B cell (primary cell): Measurements from ENCODE around the gene CLIP1. TPM values are rescaled to one million over a fixed set of nuclear protein-coding genes. Genes with fewer than 3 reads are reported as not detected.
"Not testable (repeated sequence)": the region's sequence is repeated elsewhere in the genome, so short reads cannot be mapped to it uniquely, and the experiment has no call there.

Experiments
- ATAC-seq: fragments of 200-7000 bp; cut with Tn5 transposase; one replicate; pipeline ENCODE4 v1.10.0; 2021; ENCODE audit warnings: low read depth, mild to moderate bottlenecking, moderate number of reproducible peaks, moderate library complexity
- CTCF ChIA-PET: fragments of 350-600 bp; sonication (Branson Sonifier 250); formaldehyde crosslinking; loops from one replicate; lab custom pipeline; 2021; ENCODE audit warnings: antibody characterized with exemption, inconsistent platforms; lab: Charles Lee
- POLR2A ChIA-PET: fragments of 350-600 bp; sonication (Branson Sonifier 250); formaldehyde crosslinking; loops from one replicate; lab custom pipeline; 2021; ENCODE audit warnings: antibody characterized with exemption; lab: Charles Lee
- DNase-seq: peaks from one replicate; pipeline ENCODE4 v3.0.0; 2013
- H2AFZ ChIP-seq: 2 replicates; pipeline ENCODE4 v1.6.1; 2012; ENCODE audit warnings: mild to moderate bottlenecking, low read depth, low read length; ENCODE audit not compliant: insufficient read depth, poor library complexity, severe bottlenecking
- H3K27ac ChIP-seq, 2 donors: 1 replicate in 1 of 2; 2 replicates in 1 of 2; pipeline ENCODE4 v1.5.1; 2012 to 2013; ENCODE audit warnings: low read length in 2 of 2, mild to moderate bottlenecking in 2 of 2, moderate library complexity in 1 of 2
- H3K27me3 ChIP-seq, 4 experiments: fragments of 200-600 bp in 1 of 4; sonication (generic) in 1 of 4; replicated peaks in 1 of 4; 1 replicate in 2 of 4; 2 replicates in 2 of 4; pipeline versions ENCODE4 v1.6.1 to v1.7.0; 2013 to 2016; ENCODE audit warnings: low read length in 3 of 4, mild to moderate bottlenecking in 2 of 4, mixed read lengths in 1 of 4, moderate library complexity in 1 of 4; ENCODE audit not compliant: insufficient read depth in 4 of 4, control insufficient read depth in 3 of 4; ENCODE audit errors: control extremely low read depth in 1 of 4
- H3K36me3 ChIP-seq, 2 experiments: replicated peaks in 1 of 2; 1 replicate in 1 of 2; 2 replicates in 1 of 2; pipeline versions ENCODE4 v1.6.1 to v1.7.1; 2013; ENCODE audit warnings: low read length in 1 of 2; ENCODE audit not compliant: insufficient read depth in 2 of 2, control insufficient read depth in 1 of 2; ENCODE audit errors: control extremely low read depth in 1 of 2, extremely low read depth in 1 of 2
- H3K4me1 ChIP-seq, 2 donors: fragments of 200-600 bp in 1 of 2; sonication (generic) in 1 of 2; 1 replicate in 1 of 2; 2 replicates in 1 of 2; pipeline versions ENCODE4 v1.5.1 to v1.6.1; 2013 to 2017; ENCODE audit warnings: low read length in 2 of 2; ENCODE audit not compliant: control insufficient read depth in 2 of 2, insufficient read depth in 2 of 2
- H3K4me2 ChIP-seq: replicated peaks from 2 replicates; pipeline ENCODE3; 2012; ENCODE audit warnings: mild to moderate bottlenecking, low read depth, low read length; ENCODE audit not compliant: poor library complexity, severe bottlenecking
- H3K4me3 ChIP-seq, 5 experiments: fragments of 200-600 bp in 1 of 5; sonication (generic) in 1 of 5; 1 replicate in 3 of 5; 2 replicates in 2 of 5; pipeline versions ENCODE4 v1.5.1 to v1.7.0; 2011 to 2016; ENCODE audit warnings: low read length in 4 of 5, mild to moderate bottlenecking in 4 of 5, low read depth in 2 of 5, control low read depth in 1 of 5, moderate library complexity in 1 of 5; ENCODE audit not compliant: insufficient read depth in 1 of 5; ENCODE audit errors: control extremely low read depth in 1 of 5, extremely low read depth in 1 of 5
- H3K79me2 ChIP-seq: fragments of 200-600 bp; sonication (generic); one replicate; pipeline ENCODE4 v1.6.0; 2016; ENCODE audit warnings: low read length; ENCODE audit not compliant: control insufficient read depth, insufficient read depth
- H3K9ac ChIP-seq: fragments of 200-600 bp; sonication (generic); 2 replicates; pipeline ENCODE4 v1.6.1; 2017; ENCODE audit warnings: mild to moderate bottlenecking, low read length, moderate library complexity
- H3K9me3 ChIP-seq, 3 donors: one replicate each; pipeline versions ENCODE4 v1.6.1 to v1.7.1; 2013; ENCODE audit warnings: low read length in 2 of 3; ENCODE audit not compliant: control insufficient read depth in 2 of 3, insufficient read depth in 1 of 3; ENCODE audit errors: control extremely low read depth in 1 of 3
- H4K20me1 ChIP-seq: 2 replicates; pipeline ENCODE4 v1.6.0; 2012; ENCODE audit warnings: mild to moderate bottlenecking, low read length; ENCODE audit not compliant: insufficient read depth, control insufficient read depth, poor library complexity, severe bottlenecking
- H3K27ac Mint-ChIP-seq: one replicate; pipeline ENCODE4 v1.8.0; 2021; ENCODE audit warnings: mixed read lengths
- H3K27me3 Mint-ChIP-seq: one replicate; pipeline ENCODE4 v1.8.0; 2021; ENCODE audit warnings: mixed read lengths
- H3K4me1 Mint-ChIP-seq: one replicate; pipeline ENCODE4 v1.8.0; 2021; ENCODE audit warnings: mixed read lengths
- H3K4me3 Mint-ChIP-seq: one replicate; pipeline ENCODE4 v1.8.0; 2021; ENCODE audit warnings: mixed read lengths
- H3K9me3 Mint-ChIP-seq: one replicate; pipeline ENCODE4 v1.8.0; 2022; ENCODE audit warnings: mixed read lengths; ENCODE audit not compliant: insufficient read depth
- EZH2 ChIP-seq: IDR thresholded peaks from 2 replicates; pipeline ENCODE4 v1.6.1; 2012; ENCODE audit warnings: borderline replicate concordance, low read depth, mild to moderate bottlenecking, moderate library complexity, low read length; ENCODE audit not compliant: insufficient read depth, poor library complexity, severe bottlenecking
- WGBS: methylation state at CpG from one replicate; pipeline ENCODE4 v1.1.5; 2013; ENCODE audit warnings: missing lambda C conversion rate; ENCODE audit not compliant: insufficient coverage; 5-methylcytosine and 5-hydroxymethylcytosine counted together
- intact Hi-C: fragments of 100-400 bp; cut with micrococcal nuclease; formaldehyde crosslinking; loops from one replicate; pipeline ENCODE4 v1.10.0; 2022
- polyA plus RNA-seq: library from polyadenylated mRNA; depleted of rRNA; stranded (reverse); fragments of >200 nt; gene quantifications from 2 replicates; pipeline ENCODE4 v1.2.3, GENCODE V29; 2012
- total RNA-seq, 2 donors: library from RNA; stranded (reverse); fragments of 120-200 nt in 1 of 2; gene quantifications; 1 replicate in 1 of 2; 2 replicates in 1 of 2; pipeline versions ENCODE4 v1.2.3 to v1.2.4, GENCODE V29; 2013 to 2022
- TF ChIP-seq, protein P1 (sequence below): fragments of 200-600 bp; IDR thresholded peaks from one replicate; pipeline ENCODE4 v1.8.0; 2022; ENCODE audit warnings: antibody characterized with exemption, mild to moderate bottlenecking

The CLIP1 gene
- total and polyA plus RNA-seq, 2 donors (not counting 1 experiment from before 2014, with no cell fraction given), result 17.0 to 64.9 TPM

GRCh38 chr12:122368361-122369073 is 54.0 kb downstream of the CLIP1 start:
- H2AFZ ChIP-seq, result no peak overlapping the region
- Mint-ChIP-seq H3K4me1 (peaks cover 6% of the 10 kb centered on the region), H3K27ac (no peak overlapping the region), H3K9me3 (no peaks in the 10 kb centered on the region), H3K27me3 (no peaks in the 10 kb centered on the region), H3K4me3 (no peak overlapping the region)
- ATAC-seq (no peak), DNase-seq (no peak)
- intact Hi-C loops, result no loop called here
- peaks cover 0 to 11% of the 10 kb centered on the region in 2 experiments for H3K36me3 ChIP-seq
- no peaks in the 10 kb centered on the region for H3K9me3 ChIP-seq
- H3K4me2 ChIP-seq, result no peak overlapping the region
- TF ChIP-seq EZH2, result no peak
- TF ChIP-seq, protein P1, sequence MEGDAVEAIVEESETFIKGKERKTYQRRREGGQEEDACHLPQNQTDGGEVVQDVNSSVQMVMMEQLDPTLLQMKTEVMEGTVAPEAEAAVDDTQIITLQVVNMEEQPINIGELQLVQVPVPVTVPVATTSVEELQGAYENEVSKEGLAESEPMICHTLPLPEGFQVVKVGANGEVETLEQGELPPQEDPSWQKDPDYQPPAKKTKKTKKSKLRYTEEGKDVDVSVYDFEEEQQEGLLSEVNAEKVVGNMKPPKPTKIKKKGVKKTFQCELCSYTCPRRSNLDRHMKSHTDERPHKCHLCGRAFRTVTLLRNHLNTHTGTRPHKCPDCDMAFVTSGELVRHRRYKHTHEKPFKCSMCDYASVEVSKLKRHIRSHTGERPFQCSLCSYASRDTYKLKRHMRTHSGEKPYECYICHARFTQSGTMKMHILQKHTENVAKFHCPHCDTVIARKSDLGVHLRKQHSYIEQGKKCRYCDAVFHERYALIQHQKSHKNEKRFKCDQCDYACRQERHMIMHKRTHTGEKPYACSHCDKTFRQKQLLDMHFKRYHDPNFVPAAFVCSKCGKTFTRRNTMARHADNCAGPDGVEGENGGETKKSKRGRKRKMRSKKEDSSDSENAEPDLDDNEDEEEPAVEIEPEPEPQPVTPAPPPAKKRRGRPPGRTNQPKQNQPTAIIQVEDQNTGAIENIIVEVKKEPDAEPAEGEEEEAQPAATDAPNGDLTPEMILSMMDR, result no peak
- no peaks in the 10 kb centered on the region for H3K4me1 ChIP-seq
- H3K9ac ChIP-seq, result no peak overlapping the region
- ChIA-PET CTCF (no interaction called here), POLR2A (no interaction called here)
- no peak overlapping the region for H3K4me3 ChIP-seq
- peaks cover 30% of the 10 kb centered on the region for H3K79me2 ChIP-seq
- H4K20me1 ChIP-seq, result no peaks in the 10 kb centered on the region
- H3K27ac ChIP-seq, result no peak overlapping the region
- H3K27me3 ChIP-seq, result no peaks in the 10 kb centered on the region
- WGBS, result 75% methylated on average over 4 of the region's 10 CpGs

DNA sequence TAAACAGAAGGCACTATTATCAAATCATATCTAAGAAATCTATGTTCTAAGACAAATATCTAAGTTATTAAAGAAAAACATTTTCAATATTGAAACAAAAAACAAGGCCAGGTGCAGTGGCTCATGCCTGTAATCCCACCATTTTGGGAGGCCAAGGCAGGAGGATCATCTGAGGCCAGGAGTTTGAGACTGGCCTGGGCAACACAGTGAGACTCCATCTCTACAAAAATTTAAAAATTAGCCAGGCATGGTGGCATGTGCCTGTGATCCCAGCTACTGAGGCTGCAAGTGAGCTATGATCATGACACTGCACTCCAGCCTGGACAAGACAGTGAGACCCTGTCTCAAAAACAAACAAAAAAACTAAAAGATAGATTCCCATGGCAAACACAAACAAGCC is 54.8 kb downstream of the CLIP1 start:
- H4K20me1 ChIP-seq, DNase-seq, H3K4me2 ChIP-seq, H3K27ac ChIP-seq, H3K9me3 Mint-ChIP-seq, H3K4me3 Mint-ChIP-seq, H3K4me3 ChIP-seq, POLR2A ChIA-PET, H3K9me3 ChIP-seq, H3K4me1 Mint-ChIP-seq, H3K27me3 ChIP-seq, H3K9ac ChIP-seq, intact Hi-C loops, H3K27ac Mint-ChIP-seq, H3K4me1 ChIP-seq, H2AFZ ChIP-seq, ATAC-seq, CTCF ChIA-PET, H3K27me3 Mint-ChIP-seq: not testable (repeated sequence)
- Histone ChIP-seq H3K36me3 (peaks cover 0 to 20% of the 10 kb centered on the region in 2 experiments), H3K79me2 (peaks cover 30% of the 10 kb centered on the region)
